Smooth muscle cell (in vitro differentiated cells): Measurements from ENCODE around the gene SIDT1. TPM values are rescaled to one million over a fixed set of nuclear protein-coding genes. Genes with fewer than 3 reads are reported as not detected.

Experiments
- DNase-seq: peaks from one replicate; lab custom pipeline; 2025; ENCODE audit not compliant: unreplicated experiment; lab: John Stamatoyannopoulos, UW
- H2AFZ ChIP-seq: fragments of 200-600 bp; sonication (generic); 2 replicates; pipeline ENCODE4 v1.6.0; 2016; ENCODE audit warnings: antibody characterized with exemption, low read depth, mild to moderate bottlenecking
- H3F3A ChIP-seq: fragments of 200-600 bp; sonication (generic); 2 replicates; pipeline ENCODE4 v1.6.0; 2017; ENCODE audit warnings: antibody characterized with exemption, low read depth
- H3K27ac ChIP-seq: fragments of 200-600 bp; sonication (generic); 2 replicates; pipeline ENCODE4 v1.5.1; 2016; ENCODE audit warnings: low read depth, mild to moderate bottlenecking
- H3K27me3 ChIP-seq: fragments of 200-600 bp; sonication (generic); 2 replicates; pipeline ENCODE4 v1.6.1; 2016; ENCODE audit warnings: low read depth, mild to moderate bottlenecking
- H3K36me3 ChIP-seq: fragments of 200-600 bp; sonication (generic); 2 replicates; pipeline ENCODE4 v1.5.1; 2016; ENCODE audit warnings: low read depth
- H3K4me1 ChIP-seq: fragments of 200-600 bp; sonication (generic); 2 replicates; pipeline ENCODE4 v1.5.1; 2016; ENCODE audit warnings: low read depth
- H3K4me2 ChIP-seq: fragments of 200-600 bp; sonication (generic); 2 replicates; pipeline ENCODE4 v1.6.0; 2016; ENCODE audit warnings: mild to moderate bottlenecking
- H3K4me3 ChIP-seq: fragments of 200-600 bp; sonication (generic); 2 replicates; pipeline ENCODE4 v1.5.1; 2016; ENCODE audit warnings: mild to moderate bottlenecking
- H3K79me2 ChIP-seq: fragments of 200-600 bp; sonication (generic); 2 replicates; pipeline ENCODE4 v1.6.0; 2016; ENCODE audit warnings: low read depth, mild to moderate bottlenecking
- H3K9ac ChIP-seq: fragments of 200-600 bp; sonication (generic); 2 replicates; pipeline ENCODE4 v1.6.0; 2016; ENCODE audit warnings: low read depth
- H3K9me3 ChIP-seq: fragments of 200-600 bp; sonication (generic); replicated peaks from 2 replicates; pipeline ENCODE4 v1.5.1; 2016; ENCODE audit warnings: low read depth
- H4K20me1 ChIP-seq: fragments of 200-600 bp; sonication (generic); 2 replicates; pipeline ENCODE4 v1.6.0; 2016; ENCODE audit warnings: low read depth
- WGBS: methylation state at CpG from one replicate; pipeline ENCODE4 v1.1.7; 2016; ENCODE audit warnings: low lambda C conversion rate; 5-methylcytosine and 5-hydroxymethylcytosine counted together
- polyA plus RNA-seq: library from polyadenylated mRNA; unstranded; fragments of >200 nt; fragmentation: Nextera tagmentation; extraction: Ambion mirVana; gene quantifications from 2 replicates; pipeline ENCODE4 v1.2.1, GENCODE V29; 2016
- total RNA-seq: library from RNA; depleted of rRNA; stranded (reverse); fragments of >200 nt; gene quantifications from 2 replicates; pipeline ENCODE4 v1.2.3, GENCODE V29; 2014
- TF ChIP-seq, protein P1 (sequence below): fragments of 200-600 bp; sonication (generic); IDR thresholded peaks from 2 replicates; pipeline ENCODE4 v1.5.1; 2017; ENCODE audit warnings: borderline replicate concordance, mild to moderate bottlenecking, antibody characterized with exemption; ENCODE audit not compliant: insufficient read depth, poor library complexity, severe bottlenecking

SIDT1 gene
- total and polyA plus RNA-seq, 2 experiments from 2014 or later: not detected

DNA sequence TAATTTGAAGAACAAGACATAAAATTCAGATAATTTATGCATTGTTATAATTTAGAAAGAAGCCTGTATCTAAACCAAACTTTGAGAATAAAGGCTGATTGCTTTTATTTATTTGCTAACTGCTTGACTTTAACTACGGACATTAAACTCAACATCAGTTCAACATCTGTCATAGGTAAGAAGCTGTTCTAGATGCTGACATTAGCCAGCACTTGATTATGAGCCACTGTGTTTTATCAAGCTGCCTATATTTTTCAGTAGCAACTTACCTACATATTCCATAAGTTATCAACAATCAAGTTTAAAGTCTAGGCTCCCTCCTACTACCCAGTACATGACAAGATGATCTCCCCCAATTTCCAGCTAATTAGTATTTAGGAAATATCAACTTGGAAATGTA lies 122.0 kb downstream of the SIDT1 start:
- 95% methylated on average over 1 of the region's 1 CpG for WGBS
- TF ChIP-seq, protein P1, sequence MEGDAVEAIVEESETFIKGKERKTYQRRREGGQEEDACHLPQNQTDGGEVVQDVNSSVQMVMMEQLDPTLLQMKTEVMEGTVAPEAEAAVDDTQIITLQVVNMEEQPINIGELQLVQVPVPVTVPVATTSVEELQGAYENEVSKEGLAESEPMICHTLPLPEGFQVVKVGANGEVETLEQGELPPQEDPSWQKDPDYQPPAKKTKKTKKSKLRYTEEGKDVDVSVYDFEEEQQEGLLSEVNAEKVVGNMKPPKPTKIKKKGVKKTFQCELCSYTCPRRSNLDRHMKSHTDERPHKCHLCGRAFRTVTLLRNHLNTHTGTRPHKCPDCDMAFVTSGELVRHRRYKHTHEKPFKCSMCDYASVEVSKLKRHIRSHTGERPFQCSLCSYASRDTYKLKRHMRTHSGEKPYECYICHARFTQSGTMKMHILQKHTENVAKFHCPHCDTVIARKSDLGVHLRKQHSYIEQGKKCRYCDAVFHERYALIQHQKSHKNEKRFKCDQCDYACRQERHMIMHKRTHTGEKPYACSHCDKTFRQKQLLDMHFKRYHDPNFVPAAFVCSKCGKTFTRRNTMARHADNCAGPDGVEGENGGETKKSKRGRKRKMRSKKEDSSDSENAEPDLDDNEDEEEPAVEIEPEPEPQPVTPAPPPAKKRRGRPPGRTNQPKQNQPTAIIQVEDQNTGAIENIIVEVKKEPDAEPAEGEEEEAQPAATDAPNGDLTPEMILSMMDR: no peak
- Histone ChIP-seq H3K36me3 (no peaks in the 10 kb centered on the region), H3K4me3 (no peak overlapping the region), H3K9me3 (no peaks in the 10 kb centered on the region), H3F3A (no peaks in the 10 kb centered on the region), H3K27me3 (no peaks in the 10 kb centered on the region), H3K79me2 (no peaks in the 10 kb centered on the region), H3K4me2 (no peak overlapping the region), H3K4me1 (no peaks in the 10 kb centered on the region), H4K20me1 (no peaks in the 10 kb centered on the region), H3K9ac (no peak overlapping the region), H3K27ac (no peak overlapping the region), H2AFZ (no peak overlapping the region)
- DNase-seq: no peak

DNA sequence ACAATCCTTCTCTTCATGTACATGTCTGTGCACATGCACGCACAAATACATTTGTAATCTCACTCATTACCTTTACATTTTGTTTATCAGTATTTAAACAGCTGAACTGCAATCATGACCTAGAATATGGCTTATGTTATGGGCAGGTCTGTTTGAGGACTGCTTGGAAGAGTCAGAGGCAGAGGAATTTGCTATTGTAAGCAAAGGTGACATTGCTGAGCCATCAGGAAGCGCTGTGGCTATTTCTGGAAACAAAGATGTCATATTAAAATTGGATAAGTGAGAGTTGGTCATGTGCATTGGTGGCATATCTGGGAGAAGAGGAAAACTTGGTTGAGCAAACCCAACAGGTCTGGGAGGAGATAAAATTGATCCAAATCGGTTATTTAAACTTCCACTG lies 122.5 kb downstream of the SIDT1 start:
- WGBS: over 99% methylated on average over 3 of the region's 3 CpGs
- no peaks in the 10 kb centered on the region for H4K20me1 ChIP-seq
- H3K27ac ChIP-seq: no peak overlapping the region
- no peaks in the 10 kb centered on the region for H3F3A ChIP-seq
- TF ChIP-seq, protein P1: no peak
- H3K4me3 ChIP-seq: no peak overlapping the region
- no peak overlapping the region for H3K4me2 ChIP-seq
- DNase-seq: no peak
- peaks cover 5% of the 10 kb centered on the region for H3K36me3 ChIP-seq
- no peak overlapping the region for H2AFZ ChIP-seq
- H3K27me3 ChIP-seq: no peaks in the 10 kb centered on the region
- no peaks in the 10 kb centered on the region for H3K79me2 ChIP-seq
- no peaks in the 10 kb centered on the region for H3K9me3 ChIP-seq
- no peak overlapping the region for H3K9ac ChIP-seq
- H3K4me1 ChIP-seq: no peaks in the 10 kb centered on the region

DNA sequence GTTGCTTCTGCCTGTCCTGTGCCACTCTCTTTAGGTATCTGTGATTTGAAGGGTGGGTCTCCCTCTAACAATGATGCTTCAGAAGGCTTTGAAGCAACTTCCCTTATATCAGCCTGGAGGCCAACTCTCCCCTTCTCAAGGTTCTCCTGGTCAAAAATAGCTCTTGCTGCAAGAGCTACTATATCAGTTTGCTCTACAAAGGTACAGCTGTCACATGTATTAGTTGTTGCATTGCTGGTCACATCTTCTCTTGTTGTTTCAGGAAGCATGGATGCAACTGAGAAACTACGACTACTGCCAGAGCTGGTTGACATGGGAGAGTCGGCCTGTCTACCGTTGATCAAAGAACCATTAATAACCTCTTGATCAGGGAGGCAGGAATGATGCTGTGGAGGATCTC lies 125.8 kb downstream of the SIDT1 start:
- Histone ChIP-seq H3K36me3 (peaks cover 17% of the 10 kb centered on the region), H3K4me1 (no peaks in the 10 kb centered on the region), H3K4me2 (no peak overlapping the region), H2AFZ (no peak overlapping the region), H4K20me1 (no peaks in the 10 kb centered on the region), H3K27ac (no peak overlapping the region), H3K79me2 (no peaks in the 10 kb centered on the region), H3K4me3 (no peak overlapping the region), H3F3A (no peaks in the 10 kb centered on the region), H3K9me3 (no peaks in the 10 kb centered on the region), H3K9ac (no peak overlapping the region), H3K27me3 (no peaks in the 10 kb centered on the region)
- TF ChIP-seq, protein P1: no peak
- no peak for DNase-seq
- WGBS: 97% methylated on average over 3 of the region's 3 CpGs

DNA sequence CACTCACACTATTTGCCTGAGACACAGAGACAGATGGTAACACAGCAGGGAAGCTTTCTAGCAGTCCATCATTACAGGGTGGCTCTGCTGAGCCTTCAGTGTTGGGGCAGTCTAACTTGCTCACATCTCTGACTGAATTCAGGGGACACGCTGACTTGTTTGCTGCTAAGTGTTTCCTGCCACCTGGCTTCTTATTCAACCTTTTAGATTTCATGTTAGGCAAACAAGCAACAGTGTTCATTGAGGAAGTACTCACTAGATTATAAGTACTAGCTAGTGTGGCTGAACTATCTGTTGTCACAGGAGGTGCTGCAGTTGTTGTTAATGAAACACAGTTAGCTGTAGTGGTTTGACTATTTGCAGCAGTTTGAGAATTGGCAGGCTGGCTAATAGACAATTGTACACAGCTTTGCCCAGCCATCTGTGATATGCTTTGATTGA lies 126.8 kb downstream of the SIDT1 start:
- Histone ChIP-seq H3K4me2 (no peak overlapping the region), H2AFZ (no peak overlapping the region), H3K79me2 (no peaks in the 10 kb centered on the region), H3F3A (no peaks in the 10 kb centered on the region), H3K9ac (no peak overlapping the region), H3K4me3 (no peak overlapping the region), H3K36me3 (peaks cover 17% of the 10 kb centered on the region), H4K20me1 (no peaks in the 10 kb centered on the region), H3K9me3 (no peaks in the 10 kb centered on the region), H3K27ac (no peak overlapping the region), H3K4me1 (no peaks in the 10 kb centered on the region), H3K27me3 (no peaks in the 10 kb centered on the region)
- DNase-seq: no peak
- WGBS: 89% methylated on average over 1 of the region's 1 CpG
- TF ChIP-seq, protein P1: no peak
